ENCODE measurements around the gene CHN2. TPM values are rescaled to one million over a fixed set of nuclear protein-coding genes. Genes with fewer than 3 reads are reported as not detected.

CHN2 gene
- total and polyA plus RNA-seq, 3 experiments from 2014 or later, result 4.1 to 30.4 (median 5.3) TPM

- H3K36me3 ChIP-seq (ENCODE audit: insufficient read depth, low read length), result no peaks in the 10 kb centered on the region
- Mint-ChIP-seq H3K36me3 (peaks cover 0 to 5% (median 1%) of the 10 kb centered on the region in 3 donors), H3K4me3 (peak overlapping the region in 5 of 7 donors; percentile 12 to 47 (median 19)), H3K27ac (peak overlapping the region in 7 of 8 donors; percentile 2 to 77 (median 55)), H3K9me3 (no peaks in the 10 kb centered on the region), H3K4me1 (peaks cover 38 to 68% (median 54%) of the 10 kb centered on the region in 3 donors), H3K27me3 (no peaks in the 10 kb centered on the region)
- no peak for DNase-seq
- CTCF ChIA-PET, result interaction anchor here (1.3 kb wide), 1 partner anchor 96 kb away, joined by 3 read pairs; no protein-coding TSS in a partner anchor
- POLR2A ChIA-PET, result no interaction called here
- H3K9me3 ChIP-seq (ENCODE audit: low read length), result no peaks in the 10 kb centered on the region
- H3K4me1 ChIP-seq (ENCODE audit: insufficient read depth, low read length), result peaks cover 10% of the 10 kb centered on the region
- no peaks in the 10 kb centered on the region for H3K27me3 ChIP-seq (ENCODE audit: insufficient read depth, low read length, poor library complexity, severe bottlenecking)
- no peak overlapping the region for H3K27ac ChIP-seq (ENCODE audit: low read depth, low read length)
- H3K4me3 ChIP-seq (ENCODE audit: low read length), result no peak overlapping the region
These were observed 90.3 kb downstream of the CHN2 start for GRCh38 chr7:29284696-29285443.

DNA sequence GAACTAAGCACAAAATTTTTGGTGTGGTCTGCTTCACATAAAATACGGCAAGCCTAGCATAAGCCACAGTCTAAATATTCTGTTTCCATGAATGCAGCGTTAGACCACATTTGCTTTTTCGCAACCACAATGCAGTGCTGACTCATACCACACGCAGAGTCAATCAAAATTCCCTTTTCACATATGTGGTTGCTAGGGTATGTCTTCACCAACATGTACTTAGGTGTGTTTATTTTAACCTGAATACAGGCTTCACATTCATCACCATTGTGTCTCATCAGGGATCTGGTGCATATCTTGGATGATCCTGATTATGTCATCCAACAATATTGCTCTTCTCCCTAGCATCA is 90.8 kb downstream of the CHN2 start:
- Mint-ChIP-seq H3K27ac (peak overlapping the region in 7 of 8 donors; percentile 10 to 77 (median 56)), H3K27me3 (no peaks in the 10 kb centered on the region), H3K4me1 (peaks cover 37 to 68% (median 55%) of the 10 kb centered on the region in 3 donors), H3K36me3 (peaks cover 0 to 5% (median 1%) of the 10 kb centered on the region in 3 donors), H3K4me3 (peak overlapping the region in 4 of 7 donors; percentile 12 to 47 (median 20)), H3K9me3 (no peaks in the 10 kb centered on the region)
- no peak overlapping the region for H3K4me3 ChIP-seq (ENCODE audit: low read length)
- POLR2A ChIA-PET, result no interaction called here
- no peaks in the 10 kb centered on the region for H3K9me3 ChIP-seq (ENCODE audit: low read length)
- CTCF ChIA-PET, result no interaction called here
- no peaks in the 10 kb centered on the region for H3K36me3 ChIP-seq (ENCODE audit: insufficient read depth, low read length)
- H3K27me3 ChIP-seq (ENCODE audit: insufficient read depth, low read length, poor library complexity, severe bottlenecking), result no peaks in the 10 kb centered on the region
- H3K4me1 ChIP-seq (ENCODE audit: insufficient read depth, low read length), result peaks cover 10% of the 10 kb centered on the region
- DNase-seq, result peak in 3 of 5 donors; percentile 6 to 75 (median 47)
- no peak overlapping the region for H3K27ac ChIP-seq (ENCODE audit: low read depth, low read length)

- Mint-ChIP-seq H3K9me3 (no peaks in the 10 kb centered on the region), H3K4me3 (peak overlapping the region in 3 of 7 donors; percentile 19 to 47 (median 21)), H3K27me3 (no peaks in the 10 kb centered on the region), H3K27ac (peak overlapping the region in 7 of 8 donors; percentile 10 to 77 (median 52)), H3K4me1 (peaks cover 37 to 66% (median 57%) of the 10 kb centered on the region in 3 donors), H3K36me3 (peaks cover 0 to 5% (median 1%) of the 10 kb centered on the region in 3 donors)
- H3K4me3 ChIP-seq (ENCODE audit: low read length), result no peak overlapping the region
- H3K4me1 ChIP-seq (ENCODE audit: insufficient read depth, low read length), result peaks cover 10% of the 10 kb centered on the region
- DNase-seq, result no peak
- ChIA-PET POLR2A (no interaction called here), CTCF (no interaction called here)
- H3K36me3 ChIP-seq (ENCODE audit: insufficient read depth, low read length), result no peaks in the 10 kb centered on the region
- no peaks in the 10 kb centered on the region for H3K27me3 ChIP-seq (ENCODE audit: insufficient read depth, low read length, poor library complexity, severe bottlenecking)
- H3K9me3 ChIP-seq (ENCODE audit: low read length), result no peaks in the 10 kb centered on the region
- no peak overlapping the region for H3K27ac ChIP-seq (ENCODE audit: low read depth, low read length)
These were observed 91.3 kb downstream of the CHN2 start for GRCh38 chr7:29285861-29286260.

DNA sequence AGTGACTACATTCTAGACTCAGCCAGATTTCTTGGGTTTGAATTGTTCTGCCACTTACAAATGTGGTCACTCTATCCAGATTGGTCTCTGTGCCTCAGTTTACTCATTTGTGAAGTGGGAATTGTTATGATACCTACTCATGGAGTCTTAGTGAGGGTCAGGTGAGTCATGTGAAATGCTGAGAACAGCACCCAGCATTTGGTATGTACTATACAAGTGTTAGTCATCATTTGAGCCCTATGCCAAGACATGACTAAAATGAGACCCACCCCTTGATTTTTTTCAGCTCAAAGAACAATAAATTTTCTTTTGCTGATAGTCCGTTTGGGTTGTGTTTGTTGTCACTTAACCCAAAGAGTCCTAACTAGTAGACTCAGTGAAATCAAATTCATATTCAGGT is 92.8 kb downstream of the CHN2 start:
- H3K27ac Mint-ChIP-seq, result peak overlapping the region in 1 of 8 donors; percentile 36
- no peak overlapping the region for H3K27ac ChIP-seq (ENCODE audit: low read depth, low read length)
- no peak overlapping the region for H3K4me3 Mint-ChIP-seq
- H3K36me3 ChIP-seq (ENCODE audit: insufficient read depth, low read length), result no peaks in the 10 kb centered on the region
- DNase-seq, result no peak
- POLR2A ChIA-PET, result no interaction called here
- CTCF ChIA-PET, result no interaction called here
- peaks cover 0 to 5% (median 2%) of the 10 kb centered on the region in 3 donors for H3K36me3 Mint-ChIP-seq
- no peak overlapping the region for H3K4me3 ChIP-seq (ENCODE audit: low read length)
- peaks cover 34 to 62% (median 57%) of the 10 kb centered on the region in 3 donors for H3K4me1 Mint-ChIP-seq
- peaks cover 10% of the 10 kb centered on the region for H3K4me1 ChIP-seq (ENCODE audit: insufficient read depth, low read length)
- no peaks in the 10 kb centered on the region for H3K9me3 ChIP-seq (ENCODE audit: low read length)
- no peaks in the 10 kb centered on the region for H3K9me3 Mint-ChIP-seq
- no peaks in the 10 kb centered on the region for H3K27me3 ChIP-seq (ENCODE audit: insufficient read depth, low read length, poor library complexity, severe bottlenecking)
- H3K27me3 Mint-ChIP-seq, result no peaks in the 10 kb centered on the region

DNA sequence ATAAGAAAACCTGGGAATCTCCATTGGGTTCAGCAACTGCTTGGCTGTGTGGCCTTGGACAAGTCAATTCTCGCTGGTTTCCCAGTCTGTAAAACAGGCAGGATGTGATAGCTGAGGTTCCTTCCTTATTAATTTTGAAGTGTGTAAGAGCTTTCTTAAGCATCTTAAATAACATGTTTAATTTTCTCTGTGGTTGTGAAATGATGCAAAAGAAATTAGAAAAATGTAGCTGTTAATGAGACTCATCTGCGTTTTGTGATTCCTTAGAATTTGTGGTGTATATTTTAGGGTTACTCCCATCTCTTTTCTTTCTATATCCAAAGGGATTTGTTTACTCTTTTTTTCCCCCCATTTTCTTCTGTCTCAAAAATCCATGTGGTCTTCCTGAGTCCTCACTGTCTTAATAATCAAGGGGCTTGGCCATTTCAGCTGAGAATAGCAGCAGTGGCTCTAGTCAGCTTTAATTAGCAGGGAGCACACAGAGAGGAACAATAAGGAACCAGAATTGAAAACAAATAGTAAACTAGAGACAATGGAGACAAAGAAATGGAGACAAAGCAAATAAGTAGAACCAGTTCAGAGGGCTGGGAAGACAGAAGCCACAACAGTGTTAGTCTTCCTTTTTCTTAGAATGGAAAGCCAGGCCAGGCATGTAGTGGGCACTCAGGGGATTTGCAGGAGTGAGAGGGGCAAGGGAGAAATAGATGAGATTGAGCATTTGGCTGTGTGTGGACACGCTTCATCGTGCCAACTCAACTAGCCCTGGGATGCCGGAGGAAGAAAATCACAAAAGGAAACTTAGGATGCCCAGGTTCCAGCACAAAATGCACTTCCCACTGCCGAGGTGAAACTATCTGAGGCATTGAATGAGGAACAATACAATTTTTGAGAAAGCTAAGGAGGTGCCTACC is 93.9 kb downstream of the CHN2 start:
- Mint-ChIP-seq H3K9me3 (no peaks in the 10 kb centered on the region), H3K27me3 (no peaks in the 10 kb centered on the region), H3K4me3 (no peak overlapping the region), H3K36me3 (peaks cover 0 to 3% (median 1%) of the 10 kb centered on the region in 3 donors), H3K27ac (peak overlapping the region in 2 of 8 donors; percentile 26 to 62), H3K4me1 (peaks cover 31 to 53% (median 53%) of the 10 kb centered on the region in 3 donors)
- H3K4me1 ChIP-seq (ENCODE audit: insufficient read depth, low read length), result peaks cover 10% of the 10 kb centered on the region
- H3K4me3 ChIP-seq (ENCODE audit: low read length), result no peak overlapping the region
- no peaks in the 10 kb centered on the region for H3K9me3 ChIP-seq (ENCODE audit: low read length)
- DNase-seq, result no peak
- ChIA-PET CTCF (no interaction called here), POLR2A (no interaction called here)
- no peaks in the 10 kb centered on the region for H3K27me3 ChIP-seq (ENCODE audit: insufficient read depth, low read length, poor library complexity, severe bottlenecking)
- no peaks in the 10 kb centered on the region for H3K36me3 ChIP-seq (ENCODE audit: insufficient read depth, low read length)
- no peak overlapping the region for H3K27ac ChIP-seq (ENCODE audit: low read depth, low read length)

DNA sequence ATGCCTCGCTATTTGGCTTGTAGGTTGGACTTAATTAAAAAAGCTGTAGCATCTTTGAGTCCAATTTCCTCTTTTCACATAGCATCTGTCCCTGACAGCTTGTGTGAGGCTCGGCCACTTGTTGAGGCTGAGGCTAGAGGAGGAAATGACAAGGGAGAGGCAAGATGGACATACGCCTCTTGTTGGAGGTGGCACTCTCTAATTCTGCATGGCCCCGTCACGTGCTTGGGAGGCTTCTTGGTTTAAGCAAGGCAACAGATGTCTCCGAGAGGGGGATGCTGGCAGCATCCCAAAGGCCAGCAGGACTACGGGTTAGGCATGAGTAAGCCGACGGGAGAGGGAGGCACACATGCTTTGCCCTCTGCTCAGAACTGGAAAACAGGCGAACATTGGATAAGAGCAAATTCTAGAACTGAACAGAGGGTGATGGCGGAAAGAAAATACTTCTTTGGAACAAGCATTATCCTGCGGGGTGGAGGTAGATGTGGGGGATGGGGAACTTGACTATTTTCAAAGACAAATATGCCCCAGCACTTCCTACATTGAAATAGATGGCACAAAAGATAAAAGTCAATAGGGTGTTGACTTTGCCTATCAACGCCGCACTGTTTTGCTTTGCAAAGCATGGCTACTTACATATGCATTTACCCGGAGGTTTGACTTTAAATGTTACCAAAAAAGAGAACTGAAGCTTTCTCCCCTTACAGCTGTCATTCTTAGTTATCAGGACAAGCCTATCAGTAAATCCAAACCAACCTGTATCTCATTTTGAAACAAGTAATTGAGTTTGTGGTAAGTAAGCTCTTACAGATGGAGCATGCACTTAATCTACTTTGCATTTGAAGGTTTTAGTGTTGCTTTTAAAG is 94.8 kb downstream of the CHN2 start:
- H3K27ac Mint-ChIP-seq, result peak overlapping the region in 1 of 8 donors; percentile 75
- no peaks in the 10 kb centered on the region for H3K27me3 Mint-ChIP-seq
- Histone ChIP-seq H3K4me3 (ENCODE audit: low read length) (no peak overlapping the region), H3K27ac (ENCODE audit: low read depth, low read length) (no peak overlapping the region), H3K27me3 (ENCODE audit: insufficient read depth, low read length, poor library complexity, severe bottlenecking) (no peaks in the 10 kb centered on the region), H3K36me3 (ENCODE audit: insufficient read depth, low read length) (no peaks in the 10 kb centered on the region), H3K4me1 (ENCODE audit: insufficient read depth, low read length) (peaks cover 10% of the 10 kb centered on the region), H3K9me3 (ENCODE audit: low read length) (no peaks in the 10 kb centered on the region)
- H3K9me3 Mint-ChIP-seq, result no peaks in the 10 kb centered on the region
- CTCF ChIA-PET, result no interaction called here
- POLR2A ChIA-PET, result no interaction called here
- peaks cover 0 to 5% (median 3%) of the 10 kb centered on the region in 3 donors for H3K36me3 Mint-ChIP-seq
- H3K4me3 Mint-ChIP-seq, result peak overlapping the region in 1 of 7 donors; percentile 48
- no peak for DNase-seq
- H3K4me1 Mint-ChIP-seq, result peaks cover 29 to 53% (median 52%) of the 10 kb centered on the region in 3 donors

DNA sequence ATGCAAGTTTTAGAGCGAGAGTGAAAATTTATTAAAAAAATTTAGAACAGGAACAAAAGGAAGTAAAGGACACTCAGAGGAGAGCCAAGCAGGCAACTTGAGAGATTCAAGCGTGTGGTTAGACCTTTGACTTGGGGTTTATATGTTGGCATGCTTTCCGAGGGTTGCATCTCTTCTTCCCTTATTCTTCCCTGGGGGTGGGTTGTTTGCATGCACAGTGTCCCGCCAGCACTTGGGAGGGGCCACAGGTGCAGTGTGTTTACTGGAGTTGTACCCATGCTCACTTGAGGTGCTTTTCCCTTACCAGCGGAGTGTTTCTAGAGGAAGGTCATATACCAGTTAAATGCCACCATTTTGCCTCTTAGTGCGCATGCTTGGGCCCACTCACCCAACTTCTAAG is 96.3 kb downstream of the CHN2 start:
- DNase-seq, result no peak
- Histone ChIP-seq H3K9me3 (ENCODE audit: low read length) (no peaks in the 10 kb centered on the region), H3K36me3 (ENCODE audit: insufficient read depth, low read length) (no peaks in the 10 kb centered on the region), H3K4me3 (ENCODE audit: low read length) (no peak overlapping the region), H3K27me3 (ENCODE audit: insufficient read depth, low read length, poor library complexity, severe bottlenecking) (no peaks in the 10 kb centered on the region), H3K4me1 (ENCODE audit: insufficient read depth, low read length) (no peaks in the 10 kb centered on the region), H3K27ac (ENCODE audit: low read depth, low read length) (no peak overlapping the region)
- H3K36me3 Mint-ChIP-seq, result peaks cover 4 to 7% (median 6%) of the 10 kb centered on the region in 3 donors
- ChIA-PET CTCF (no interaction called here), POLR2A (no interaction called here)
- no peaks in the 10 kb centered on the region for H3K9me3 Mint-ChIP-seq
- H3K27me3 Mint-ChIP-seq, result no peaks in the 10 kb centered on the region
- H3K4me1 Mint-ChIP-seq, result peaks cover 16 to 41% (median 37%) of the 10 kb centered on the region in 3 donors
- H3K27ac Mint-ChIP-seq, result no peak overlapping the region
- H3K4me3 Mint-ChIP-seq, result no peak overlapping the region

All from CD8-positive, alpha-beta memory T cell (primary cell).